Trophoblast cell (in vitro differentiated cells and primary cell): Measurements from ENCODE around the gene GRID1.

Source experiments
- DNase-seq, 2 donors: peaks; one replicate each; pipeline ENCODE4 v3.0.0-alpha.2; 2016
- H2AFZ ChIP-seq: 2 replicates; pipeline ENCODE4 v1.6.1; 2013; ENCODE audit warnings: low read length, moderate library complexity, mild to moderate bottlenecking; ENCODE audit not compliant: insufficient read depth, poor library complexity
- H2AK5ac ChIP-seq: 2 replicates; pipeline ENCODE4 v1.6.1; 2013; ENCODE audit warnings: mild to moderate bottlenecking, low read length
- H2BK120ac ChIP-seq: 2 replicates; pipeline ENCODE4 v1.6.1; 2013; ENCODE audit warnings: low read length, mild to moderate bottlenecking, moderate library complexity; ENCODE audit not compliant: insufficient read depth, poor library complexity
- H2BK12ac ChIP-seq: 2 replicates; pipeline ENCODE4 v1.6.1; 2013; ENCODE audit warnings: mild to moderate bottlenecking, low read length, moderate library complexity
- H2BK5ac ChIP-seq: 2 replicates; pipeline ENCODE4 v1.6.1; 2013; ENCODE audit warnings: low read length, low read depth, moderate library complexity, mild to moderate bottlenecking; ENCODE audit not compliant: poor library complexity
- H3K14ac ChIP-seq: 2 replicates; pipeline ENCODE4 v1.6.1; 2013; ENCODE audit warnings: mild to moderate bottlenecking, low read length
- H3K18ac ChIP-seq: 2 replicates; pipeline ENCODE4 v1.6.1; 2013; ENCODE audit warnings: mild to moderate bottlenecking, low read length
- H3K23ac ChIP-seq: 2 replicates; pipeline ENCODE4 v1.6.1; 2013; ENCODE audit warnings: low read length
- H3K27ac ChIP-seq: 2 replicates; pipeline ENCODE4 v1.5.1; 2013; ENCODE audit warnings: low read depth, mild to moderate bottlenecking, inconsistent platforms, low read length, moderate library complexity
- H3K27me3 ChIP-seq: 2 replicates; pipeline ENCODE4 v1.6.1; 2013; ENCODE audit warnings: inconsistent platforms, mild to moderate bottlenecking, low read length, moderate library complexity; ENCODE audit not compliant: insufficient read depth
- H3K36me3 ChIP-seq, 2 experiments: 1 replicate in 1 of 2; 2 replicates in 1 of 2; pipeline ENCODE4 v1.6.1; 2013; ENCODE audit warnings: low read length in 2 of 2, mild to moderate bottlenecking in 2 of 2, moderate library complexity in 1 of 2; ENCODE audit not compliant: insufficient read depth in 2 of 2, control insufficient read depth in 1 of 2
- H3K4ac ChIP-seq: 2 replicates; pipeline ENCODE4 v1.6.1; 2013; ENCODE audit warnings: low read depth, mild to moderate bottlenecking, low read length, moderate library complexity
- H3K4me1 ChIP-seq, 2 experiments: 1 replicate in 1 of 2; 2 replicates in 1 of 2; pipeline ENCODE4 v1.6.1; 2013; ENCODE audit warnings: low read length in 2 of 2, mild to moderate bottlenecking in 2 of 2, moderate library complexity in 1 of 2; ENCODE audit not compliant: insufficient read depth in 2 of 2, control insufficient read depth in 1 of 2
- H3K4me2 ChIP-seq: 2 replicates; pipeline ENCODE4 v1.6.1; 2013; ENCODE audit warnings: inconsistent platforms, mild to moderate bottlenecking, low read length, moderate library complexity
- H3K4me3 ChIP-seq: 2 replicates; pipeline ENCODE4 v1.5.1; 2013; ENCODE audit warnings: mild to moderate bottlenecking, low read depth, low read length, inconsistent platforms
- H3K79me1 ChIP-seq: one replicate; pipeline ENCODE4 v1.6.1; 2013; ENCODE audit warnings: low read length
- H3K79me2 ChIP-seq: 2 replicates; pipeline ENCODE4 v1.6.1; 2013; ENCODE audit warnings: low read length, mild to moderate bottlenecking; ENCODE audit not compliant: control insufficient read depth, insufficient read depth, poor library complexity
- H3K9ac ChIP-seq: 2 replicates; pipeline ENCODE4 v1.6.1; 2013; ENCODE audit warnings: mild to moderate bottlenecking, low read length
- H3K9me3 ChIP-seq: 2 replicates; pipeline ENCODE4 v1.6.1; 2013; ENCODE audit warnings: low read depth, mild to moderate bottlenecking, control low read depth, inconsistent platforms, low read length; ENCODE audit not compliant: insufficient read depth
- H4K12ac ChIP-seq: 2 replicates; pipeline ENCODE4 v1.6.1; 2013; ENCODE audit warnings: low read depth, mild to moderate bottlenecking, low read length, moderate library complexity
- H4K8ac ChIP-seq: 2 replicates; pipeline ENCODE4 v1.6.1; 2013; ENCODE audit warnings: low read depth, mild to moderate bottlenecking, low read length, moderate library complexity
- H4K91ac ChIP-seq: one replicate; pipeline ENCODE4 v1.6.1; 2013; ENCODE audit warnings: low read depth, mild to moderate bottlenecking, low read length, moderate library complexity
- WGBS: extraction: QIAGEN DNeasy Blood & Tissue Kit; methylation state at CpG from one replicate; pipeline ENCODE4 v1.1.7; 2013; ENCODE audit warnings: missing lambda C conversion rate; ENCODE audit not compliant: insufficient read length, insufficient coverage; ENCODE audit errors: extremely low coverage; 5-methylcytosine and 5-hydroxymethylcytosine counted together

GRID1 gene

DNA sequence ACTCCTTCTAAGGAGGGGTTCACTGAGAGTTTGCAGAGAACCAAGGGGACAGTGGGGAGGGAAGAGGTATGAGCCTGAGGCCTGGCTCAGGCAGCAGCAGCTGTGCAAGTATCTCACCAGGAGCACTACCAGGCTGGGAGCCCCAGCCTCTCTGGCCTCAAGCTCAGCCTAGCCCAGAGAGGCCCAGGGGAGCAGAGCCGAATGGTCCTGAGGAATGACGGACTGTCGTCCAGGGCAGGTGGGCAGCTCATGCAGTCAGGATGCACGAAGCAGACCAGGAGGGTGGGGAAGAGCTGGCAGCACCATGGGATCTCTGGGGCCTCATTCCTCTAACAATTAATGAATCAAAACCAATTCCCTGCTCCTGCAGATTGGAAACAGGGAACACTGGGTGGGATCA, 151.5 kb downstream of the GRID1 start:
- H4K91ac ChIP-seq, result no peak overlapping the region

DNA sequence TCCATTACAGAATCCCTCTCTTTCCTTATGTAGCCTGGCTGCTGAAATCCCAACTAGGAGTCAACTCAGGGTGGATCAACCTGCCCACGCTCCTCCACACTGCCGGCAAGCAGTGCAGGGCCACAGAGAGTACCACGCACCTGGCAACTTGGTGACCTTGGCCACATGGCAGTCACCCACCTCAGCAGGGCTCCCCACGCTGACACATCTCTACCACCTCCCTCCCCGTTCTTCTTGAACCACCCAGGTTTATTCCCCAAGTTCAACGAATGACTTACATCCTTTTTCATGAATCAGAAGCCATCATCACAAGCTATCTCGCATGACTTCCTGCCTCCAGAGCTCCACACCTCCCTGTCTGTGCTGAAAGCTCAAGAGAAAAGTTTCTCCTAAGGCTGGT, 153.4 kb downstream of the GRID1 start:
- Histone ChIP-seq H3K79me2 (no peaks in the 10 kb centered on the region), H2AK5ac (no peak overlapping the region), H3K18ac (no peak overlapping the region), H3K9ac (no peak overlapping the region), H4K12ac (no peak overlapping the region), H3K9me3 (peaks cover 4% of the 10 kb centered on the region), H4K8ac (no peak overlapping the region), H2BK5ac (no peak overlapping the region), H3K36me3 (no peaks in the 10 kb centered on the region), H3K23ac (no peak overlapping the region), H3K27me3 (no peaks in the 10 kb centered on the region), H3K4ac (no peak overlapping the region), H3K27ac (no peak overlapping the region), H3K14ac (no peak overlapping the region), H2BK12ac (no peak overlapping the region), H3K4me2 (no peak overlapping the region), H2AFZ (no peak overlapping the region), H4K91ac (no peak overlapping the region), H2BK120ac (no peak overlapping the region), H3K4me3 (no peak overlapping the region), H3K79me1 (no peaks in the 10 kb centered on the region), H3K4me1 (no peaks in the 10 kb centered on the region)
- no peak for DNase-seq
- WGBS, result no CpG with 5 or more reads among the region's 7 CpGs

More for the DNA sequence above, 151.5 kb downstream of the GRID1 start:
- Histone ChIP-seq H2BK12ac (no peak overlapping the region), H3K23ac (no peak overlapping the region), H3K9ac (no peak overlapping the region), H4K12ac (no peak overlapping the region), H3K18ac (no peak overlapping the region), H3K4ac (no peak overlapping the region), H2AK5ac (no peak overlapping the region), H3K27ac (no peak overlapping the region), H3K4me1 (no peaks in the 10 kb centered on the region), H3K79me2 (no peaks in the 10 kb centered on the region), H2BK120ac (no peak overlapping the region), H2BK5ac (no peak overlapping the region), H3K9me3 (peaks cover 2% of the 10 kb centered on the region), H3K79me1 (no peaks in the 10 kb centered on the region), H2AFZ (no peak overlapping the region), H4K8ac (no peak overlapping the region), H3K4me3 (no peak overlapping the region), H3K4me2 (no peak overlapping the region), H3K27me3 (no peaks in the 10 kb centered on the region), H3K36me3 (no peaks in the 10 kb centered on the region), H3K14ac (no peak overlapping the region)
- WGBS, result no CpG with 5 or more reads among the region's 4 CpGs
- no peak for DNase-seq

DNA sequence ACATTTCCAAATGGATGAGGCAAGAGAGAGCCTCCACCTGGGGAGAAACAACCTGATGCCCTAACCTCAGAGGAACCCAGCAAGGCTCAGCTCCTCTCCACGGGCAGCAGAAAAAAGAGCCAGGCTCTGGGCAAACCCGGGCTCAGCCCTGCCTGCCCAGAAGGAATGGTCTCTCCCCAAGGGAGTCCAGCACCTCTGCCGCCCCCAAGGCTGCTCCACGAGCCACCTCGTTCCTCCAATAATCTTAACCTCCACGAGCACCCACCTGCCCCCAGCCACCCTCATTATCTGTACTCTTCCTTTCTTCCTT, 154.2 kb downstream of the GRID1 start:
- H2AFZ ChIP-seq, result no peak overlapping the region
- H3K4me1 ChIP-seq, result no peaks in the 10 kb centered on the region
- no peak overlapping the region for H3K4ac ChIP-seq
- H2BK120ac ChIP-seq, result no peak overlapping the region
- H3K14ac ChIP-seq, result no peak overlapping the region
- no peak overlapping the region for H2BK12ac ChIP-seq
- H3K4me3 ChIP-seq, result no peak overlapping the region
- H3K4me2 ChIP-seq, result no peak overlapping the region
- no peaks in the 10 kb centered on the region for H3K27me3 ChIP-seq
- no peaks in the 10 kb centered on the region for H3K79me1 ChIP-seq
- no peak overlapping the region for H4K12ac ChIP-seq
- H3K23ac ChIP-seq, result no peak overlapping the region
- H3K27ac ChIP-seq, result no peak overlapping the region
- H3K18ac ChIP-seq, result no peak overlapping the region
- no peak overlapping the region for H4K91ac ChIP-seq
- H3K36me3 ChIP-seq, result no peaks in the 10 kb centered on the region
- H3K9ac ChIP-seq, result no peak overlapping the region
- H2BK5ac ChIP-seq, result no peak overlapping the region
- DNase-seq, result no peak
- H4K8ac ChIP-seq, result no peak overlapping the region
- H2AK5ac ChIP-seq, result no peak overlapping the region
- H3K79me2 ChIP-seq, result no peaks in the 10 kb centered on the region
- peaks cover 4% of the 10 kb centered on the region for H3K9me3 ChIP-seq
- no CpG with 5 or more reads among the region's 6 CpGs for WGBS

DNA sequence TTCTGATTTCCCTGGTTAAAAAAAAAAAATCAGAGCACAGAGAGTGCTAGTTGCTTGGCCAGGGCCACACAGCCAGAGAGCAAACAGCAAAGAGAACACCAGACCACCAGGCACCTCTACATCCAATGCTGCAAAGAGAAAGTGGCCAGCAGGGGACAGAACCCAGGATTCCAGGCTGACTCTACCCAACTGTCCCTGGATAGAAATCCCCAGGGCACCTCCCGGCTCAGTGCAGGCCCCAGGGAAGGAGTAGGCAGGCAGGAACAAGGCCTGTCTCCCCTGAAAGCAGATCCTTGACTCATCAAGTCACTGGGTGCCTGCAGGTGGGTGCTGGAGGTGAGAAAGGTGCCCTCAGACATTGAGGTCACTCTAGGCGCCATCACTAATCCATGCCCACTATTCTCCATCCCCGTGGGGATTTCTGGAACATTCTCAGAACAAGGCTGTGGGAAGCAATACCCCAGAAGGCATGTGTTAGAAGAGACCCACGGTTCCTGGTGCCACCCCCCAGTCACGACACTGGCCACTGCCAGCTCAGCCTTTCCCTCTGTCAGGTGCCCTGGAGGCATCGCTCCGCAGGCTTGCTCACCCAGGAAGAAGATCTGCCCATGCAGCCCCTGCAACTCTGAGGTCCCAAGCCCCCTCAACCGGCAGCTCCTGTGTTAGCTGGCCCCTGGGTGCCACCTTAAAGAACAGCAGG, 154.8 kb downstream of the GRID1 start:
- H2AK5ac ChIP-seq, result no peak overlapping the region
- H3K23ac ChIP-seq, result no peak overlapping the region
- H4K8ac ChIP-seq, result no peak overlapping the region
- no peak overlapping the region for H4K12ac ChIP-seq
- no peak overlapping the region for H3K4me3 ChIP-seq
- no peak overlapping the region for H2BK120ac ChIP-seq
- no peak overlapping the region for H2BK5ac ChIP-seq
- H3K27ac ChIP-seq, result no peak overlapping the region
- H3K9ac ChIP-seq, result no peak overlapping the region
- no peak overlapping the region for H4K91ac ChIP-seq
- H3K27me3 ChIP-seq, result no peaks in the 10 kb centered on the region
- H2AFZ ChIP-seq, result no peak overlapping the region
- no peak overlapping the region for H3K4ac ChIP-seq
- no peaks in the 10 kb centered on the region for H3K4me1 ChIP-seq
- H3K14ac ChIP-seq, result no peak overlapping the region
- peaks cover 4% of the 10 kb centered on the region for H3K9me3 ChIP-seq
- no peaks in the 10 kb centered on the region for H3K79me2 ChIP-seq
- H2BK12ac ChIP-seq, result no peak overlapping the region
- no peaks in the 10 kb centered on the region for H3K79me1 ChIP-seq
- no peak overlapping the region for H3K4me2 ChIP-seq
- DNase-seq, result no peak
- H3K18ac ChIP-seq, result no peak overlapping the region
- no CpG with 5 or more reads among the region's 8 CpGs for WGBS
- no peaks in the 10 kb centered on the region for H3K36me3 ChIP-seq
